ENCODE measurements around the gene DEXI.

Gene DEXI

DNA sequence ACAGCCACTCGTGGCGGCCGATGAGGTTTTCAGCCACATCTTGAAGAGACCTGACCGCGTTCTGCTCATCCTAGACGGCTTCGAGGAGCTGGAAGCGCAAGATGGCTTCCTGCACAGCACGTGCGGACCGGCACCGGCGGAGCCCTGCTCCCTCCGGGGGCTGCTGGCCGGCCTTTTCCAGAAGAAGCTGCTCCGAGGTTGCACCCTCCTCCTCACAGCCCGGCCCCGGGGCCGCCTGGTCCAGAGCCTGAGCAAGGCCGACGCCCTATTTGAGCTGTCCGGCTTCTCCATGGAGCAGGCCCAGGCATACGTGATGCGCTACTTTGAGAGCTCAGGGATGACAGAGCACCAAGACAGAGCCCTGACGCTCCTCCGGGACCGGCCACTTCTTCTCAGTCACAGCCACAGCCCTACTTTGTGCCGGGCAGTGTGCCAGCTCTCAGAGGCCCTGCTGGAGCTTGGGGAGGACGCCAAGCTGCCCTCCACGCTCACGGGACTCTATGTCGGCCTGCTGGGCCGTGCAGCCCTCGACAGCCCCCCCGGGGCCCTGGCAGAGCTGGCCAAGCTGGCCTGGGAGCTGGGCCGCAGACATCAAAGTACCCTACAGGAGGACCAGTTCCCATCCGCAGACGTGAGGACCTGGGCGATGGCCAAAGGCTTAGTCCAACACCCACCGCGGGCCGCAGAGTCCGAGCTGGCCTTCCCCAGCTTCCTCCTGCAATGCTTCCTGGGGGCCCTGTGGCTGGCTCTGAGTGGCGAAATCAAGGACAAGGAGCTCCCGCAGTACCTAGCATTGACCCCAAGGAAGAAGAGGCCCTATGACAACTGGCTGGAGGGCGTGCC, 35.1 kb downstream of the DEXI start:
- no peaks in the 10 kb centered on the region for H3K4me1 ChIP-seq (ENCODE audit: control insufficient read depth, insufficient read depth, low read length)
- ChIA-PET POLR2A (no interaction called here), CTCF (no interaction called here)
- H3K9me3 ChIP-seq (ENCODE audit: control insufficient read depth, insufficient read depth, low read depth, low read length) = no peaks in the 10 kb centered on the region
- no peak overlapping the region for H3K4me3 ChIP-seq (ENCODE audit: low read depth, low read length)
- H3K27ac ChIP-seq (ENCODE audit: extremely low read depth, low read depth, low read length) = no peak overlapping the region
- no peaks in the 10 kb centered on the region for H3K36me3 ChIP-seq (ENCODE audit: control insufficient read depth in 2 of 2, insufficient read depth in 1 of 2, low read length in 2 of 2)
- TF ChIP-seq KLF7 (tag by site-specific recombination; IDR thresholded peaks at IDR 0.05; ENCODE audit: borderline replicate concordance) (no peak), ZNF37A (tag by site-specific recombination; IDR thresholded peaks at IDR 0.05) (no peak), ZNF335 (tag by site-specific recombination; conservative IDR thresholded peaks at IDR 0.05) (no peak), ZNF184 (tag by site-specific recombination; IDR thresholded peaks at IDR 0.05) (no peak), MYNN (tag by site-specific recombination; IDR thresholded peaks at IDR 0.05; ENCODE audit: borderline replicate concordance) (no peak), ZNF16 (tag by site-specific recombination; IDR thresholded peaks at IDR 0.05; ENCODE audit: low read depth) (no peak), ZFP69B (tag by site-specific recombination; IDR thresholded peaks at IDR 0.05) (no peak), BCL11B (tag by site-specific recombination; IDR thresholded peaks at IDR 0.05; ENCODE audit: low read depth) (no peak)
- TF ChIP-seq, protein P1, sequence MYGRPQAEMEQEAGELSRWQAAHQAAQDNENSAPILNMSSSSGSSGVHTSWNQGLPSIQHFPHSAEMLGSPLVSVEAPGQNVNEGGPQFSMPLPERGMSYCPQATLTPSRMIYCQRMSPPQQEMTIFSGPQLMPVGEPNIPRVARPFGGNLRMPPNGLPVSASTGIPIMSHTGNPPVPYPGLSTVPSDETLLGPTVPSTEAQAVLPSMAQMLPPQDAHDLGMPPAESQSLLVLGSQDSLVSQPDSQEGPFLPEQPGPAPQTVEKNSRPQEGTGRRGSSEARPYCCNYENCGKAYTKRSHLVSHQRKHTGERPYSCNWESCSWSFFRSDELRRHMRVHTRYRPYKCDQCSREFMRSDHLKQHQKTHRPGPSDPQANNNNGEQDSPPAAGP (tag by site-specific recombination; IDR thresholded peaks at IDR 0.05) = no peak
- TF ChIP-seq, protein P2, sequence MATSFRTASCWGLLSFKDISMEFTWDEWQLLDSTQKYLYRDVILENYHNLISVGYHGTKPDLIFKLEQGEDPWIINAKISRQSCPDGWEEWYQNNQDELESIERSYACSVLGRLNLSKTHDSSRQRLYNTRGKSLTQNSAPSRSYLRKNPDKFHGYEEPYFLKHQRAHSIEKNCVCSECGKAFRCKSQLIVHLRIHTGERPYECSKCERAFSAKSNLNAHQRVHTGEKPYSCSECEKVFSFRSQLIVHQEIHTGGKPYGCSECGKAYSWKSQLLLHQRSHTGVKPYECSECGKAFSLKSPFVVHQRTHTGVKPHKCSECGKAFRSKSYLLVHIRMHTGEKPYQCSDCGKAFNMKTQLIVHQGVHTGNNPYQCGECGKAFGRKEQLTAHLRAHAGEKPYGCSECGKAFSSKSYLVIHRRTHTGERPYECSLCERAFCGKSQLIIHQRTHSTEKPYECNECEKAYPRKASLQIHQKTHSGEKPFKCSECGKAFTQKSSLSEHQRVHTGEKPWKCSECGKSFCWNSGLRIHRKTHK (tag by site-specific recombination; IDR thresholded peaks at IDR 0.05) = no peak

DNA sequence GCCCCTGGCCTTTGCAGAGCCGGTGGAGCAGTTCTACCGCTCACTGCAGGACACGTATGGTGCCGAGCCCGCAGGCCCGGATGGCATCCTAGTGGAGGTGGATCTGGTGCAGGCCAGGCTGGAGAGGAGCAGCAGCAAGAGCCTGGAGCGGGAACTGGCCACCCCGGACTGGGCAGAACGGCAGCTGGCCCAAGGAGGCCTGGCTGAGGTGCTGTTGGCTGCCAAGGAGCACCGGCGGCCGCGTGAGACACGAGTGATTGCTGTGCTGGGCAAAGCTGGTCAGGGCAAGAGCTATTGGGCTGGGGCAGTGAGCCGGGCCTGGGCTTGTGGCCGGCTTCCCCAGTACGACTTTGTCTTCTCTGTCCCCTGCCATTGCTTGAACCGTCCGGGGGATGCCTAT, 35.8 kb downstream of the DEXI start:
- POLR2A ChIA-PET = no interaction called here
- CTCF ChIA-PET = no interaction called here
- H3K4me1 ChIP-seq (ENCODE audit: control insufficient read depth, insufficient read depth, low read length) = no peaks in the 10 kb centered on the region
- TF ChIP-seq, protein P3, sequence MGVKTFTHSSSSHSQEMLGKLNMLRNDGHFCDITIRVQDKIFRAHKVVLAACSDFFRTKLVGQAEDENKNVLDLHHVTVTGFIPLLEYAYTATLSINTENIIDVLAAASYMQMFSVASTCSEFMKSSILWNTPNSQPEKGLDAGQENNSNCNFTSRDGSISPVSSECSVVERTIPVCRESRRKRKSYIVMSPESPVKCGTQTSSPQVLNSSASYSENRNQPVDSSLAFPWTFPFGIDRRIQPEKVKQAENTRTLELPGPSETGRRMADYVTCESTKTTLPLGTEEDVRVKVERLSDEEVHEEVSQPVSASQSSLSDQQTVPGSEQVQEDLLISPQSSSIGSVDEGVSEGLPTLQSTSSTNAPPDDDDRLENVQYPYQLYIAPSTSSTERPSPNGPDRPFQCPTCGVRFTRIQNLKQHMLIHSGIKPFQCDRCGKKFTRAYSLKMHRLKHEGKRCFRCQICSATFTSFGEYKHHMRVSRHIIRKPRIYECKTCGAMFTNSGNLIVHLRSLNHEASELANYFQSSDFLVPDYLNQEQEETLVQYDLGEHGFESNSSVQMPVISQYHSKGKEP (tag by site-specific recombination; IDR thresholded peaks at IDR 0.05) = no peak
- TF ChIP-seq ZNF175 (tag by site-specific recombination; IDR thresholded peaks at IDR 0.05) (no peak), ZNF214 (tag by site-specific recombination; IDR thresholded peaks at IDR 0.05; ENCODE audit: borderline replicate concordance) (no peak), ZNF514 (tag by site-specific recombination; IDR thresholded peaks at IDR 0.05) (no peak), ZEB2 (tag by site-specific recombination; IDR thresholded peaks at IDR 0.05) (no peak), PRDM4 (tag by site-specific recombination; IDR thresholded peaks at IDR 0.05) (no peak), KLF7 (tag by site-specific recombination; IDR thresholded peaks at IDR 0.05; ENCODE audit: borderline replicate concordance) (no peak), ZFHX2 (tag by site-specific recombination; conservative IDR thresholded peaks at IDR 0.05) (no peak), TCF7L2 (IDR thresholded peaks at IDR 0.05; ENCODE audit: borderline replicate concordance, low read depth, low read length) (no peak), ZNF155 (tag by site-specific recombination; IDR thresholded peaks at IDR 0.05) (no peak), ZNF610 (tag by site-specific recombination; IDR thresholded peaks at IDR 0.05; ENCODE audit: borderline replicate concordance) (no peak), ZNF221 (tag by site-specific recombination; IDR thresholded peaks at IDR 0.05; ENCODE audit: borderline replicate concordance) (no peak), HOXD13 (CRISPR knock-in tag; IDR thresholded peaks at IDR 0.05; ENCODE audit: borderline replicate concordance) (no peak), ZNF223 (tag by site-specific recombination; IDR thresholded peaks at IDR 0.05) (no peak)
- TF ChIP-seq, protein P4, sequence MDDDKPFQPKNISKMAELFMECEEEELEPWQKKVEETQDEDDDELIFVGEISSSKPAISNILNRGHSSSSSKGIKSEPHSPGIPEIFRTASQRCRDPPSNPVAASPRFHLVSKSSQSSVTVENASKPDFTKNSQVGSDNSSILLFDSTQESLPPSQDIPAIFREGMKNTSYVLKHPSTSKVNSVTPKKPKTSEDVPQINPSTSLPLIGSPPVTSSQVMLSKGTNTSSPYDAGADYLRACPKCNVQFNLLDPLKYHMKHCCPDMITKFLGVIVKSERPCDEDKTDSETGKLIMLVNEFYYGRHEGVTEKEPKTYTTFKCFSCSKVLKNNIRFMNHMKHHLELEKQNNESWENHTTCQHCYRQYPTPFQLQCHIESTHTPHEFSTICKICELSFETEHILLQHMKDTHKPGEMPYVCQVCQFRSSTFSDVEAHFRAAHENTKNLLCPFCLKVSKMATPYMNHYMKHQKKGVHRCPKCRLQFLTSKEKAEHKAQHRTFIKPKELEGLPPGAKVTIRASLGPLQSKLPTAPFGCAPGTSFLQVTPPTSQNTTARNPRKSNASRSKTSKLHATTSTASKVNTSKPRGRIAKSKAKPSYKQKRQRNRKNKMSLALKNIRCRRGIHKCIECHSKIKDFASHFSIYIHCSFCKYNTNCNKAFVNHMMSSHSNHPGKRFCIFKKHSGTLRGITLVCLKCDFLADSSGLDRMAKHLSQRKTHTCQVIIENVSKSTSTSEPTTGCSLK (tag by site-specific recombination; IDR thresholded peaks at IDR 0.05) = no peak

More for the DNA sequence above, 35.8 kb downstream of the DEXI start:
- H3K27ac ChIP-seq (ENCODE audit: extremely low read depth, low read depth, low read length) = no peak overlapping the region
- H3K4me3 ChIP-seq (ENCODE audit: low read depth, low read length) = no peak overlapping the region
- no peaks in the 10 kb centered on the region for H3K9me3 ChIP-seq (ENCODE audit: control insufficient read depth, insufficient read depth, low read depth, low read length)
- no peaks in the 10 kb centered on the region for H3K36me3 ChIP-seq (ENCODE audit: control insufficient read depth in 2 of 2, insufficient read depth in 1 of 2, low read length in 2 of 2)

Measured in HEK293 (cell line).